IPS DF 19.7 (cell line): ENCODE data around the gene MDN1.

Experiments
- DNase-seq: peaks from one replicate; pipeline ENCODE4 v3.0.0-alpha.2; 2013; ENCODE audit warnings: low read depth, low spot score

Gene MDN1

GRCh38 chr6:89702349-89702748 lies 117.2 kb downstream of the MDN1 start:
- no peak for DNase-seq

DNA sequence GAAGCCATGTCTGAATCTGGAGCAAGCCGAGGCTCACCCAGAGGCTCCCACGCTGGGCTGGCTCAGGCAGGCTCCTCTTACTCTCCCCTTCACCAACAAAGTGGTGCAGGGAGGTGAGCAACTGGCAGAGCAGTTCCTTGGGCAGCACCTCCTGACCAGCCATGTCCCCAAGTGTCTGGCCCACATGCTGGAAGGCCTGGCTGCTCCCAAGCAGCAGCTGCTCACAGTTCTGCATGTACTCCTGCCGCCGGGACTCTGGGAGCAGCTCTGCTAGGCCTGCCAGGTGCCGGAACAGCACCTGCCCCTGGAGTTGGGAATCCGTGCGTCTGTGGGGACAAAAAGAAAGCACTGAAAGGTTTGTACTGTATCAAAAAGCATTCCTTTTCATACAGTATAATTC lies 123.9 kb downstream of the MDN1 start:
- DNase-seq = no peak

DNA sequence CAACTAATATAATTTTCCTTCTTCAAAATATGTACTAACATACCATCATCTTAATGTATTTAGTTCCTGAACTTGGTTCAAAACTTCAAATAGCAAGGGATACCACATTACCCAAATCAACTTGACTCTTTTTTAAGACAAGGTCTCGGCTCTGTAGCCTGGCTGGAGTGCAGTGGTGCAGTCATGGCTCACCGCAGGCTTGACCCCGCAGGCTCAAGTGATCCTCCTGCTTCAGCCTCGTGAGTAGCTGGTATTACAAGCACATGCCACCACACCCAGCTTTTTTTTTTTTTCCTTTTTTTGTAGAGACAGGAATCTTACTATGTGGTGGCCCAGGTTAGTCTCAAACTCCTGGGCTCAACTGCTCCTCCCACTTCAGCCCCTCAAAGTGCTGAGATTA lies 125.2 kb downstream of the MDN1 start:
- no peak for DNase-seq

DNA sequence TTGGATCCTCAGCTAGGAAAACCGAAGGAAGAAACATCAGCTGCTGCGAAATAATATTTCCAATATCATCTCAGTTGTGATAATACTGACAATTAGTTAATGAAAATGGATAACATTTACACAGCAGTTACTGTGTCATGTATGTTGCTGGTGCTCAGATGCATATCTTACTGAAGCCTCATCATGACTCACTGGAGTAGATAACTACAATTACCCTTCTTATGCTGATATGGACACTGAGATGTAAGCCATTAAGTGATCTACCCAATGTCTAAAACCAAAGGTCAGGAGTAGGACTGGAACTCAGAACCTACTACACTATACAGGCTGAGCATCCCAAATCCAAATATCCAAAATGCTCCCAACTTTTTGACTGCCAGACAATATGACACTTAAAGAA lies 126.4 kb downstream of the MDN1 start:
- no peak for DNase-seq

DNA sequence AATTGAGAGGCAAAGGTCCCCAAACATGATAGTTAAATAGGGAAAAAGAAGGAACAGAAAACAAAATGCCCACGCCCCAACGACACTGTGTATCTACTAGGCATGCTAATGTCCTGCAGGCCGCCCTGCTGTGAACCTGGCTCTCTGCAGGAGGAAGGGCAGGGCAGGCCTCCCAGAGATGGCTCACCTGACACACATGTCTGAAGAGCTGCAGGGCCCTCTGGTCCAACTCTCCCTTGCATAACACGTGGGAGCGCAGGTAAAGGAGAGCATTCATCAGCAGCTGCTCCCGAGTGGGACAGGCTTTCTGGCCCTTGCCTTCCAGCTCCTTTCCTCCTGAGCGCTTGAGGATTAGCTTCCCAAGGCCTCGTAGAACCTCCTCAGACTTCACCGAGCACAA lies 127.3 kb downstream of the MDN1 start:
- DNase-seq = no peak

DNA sequence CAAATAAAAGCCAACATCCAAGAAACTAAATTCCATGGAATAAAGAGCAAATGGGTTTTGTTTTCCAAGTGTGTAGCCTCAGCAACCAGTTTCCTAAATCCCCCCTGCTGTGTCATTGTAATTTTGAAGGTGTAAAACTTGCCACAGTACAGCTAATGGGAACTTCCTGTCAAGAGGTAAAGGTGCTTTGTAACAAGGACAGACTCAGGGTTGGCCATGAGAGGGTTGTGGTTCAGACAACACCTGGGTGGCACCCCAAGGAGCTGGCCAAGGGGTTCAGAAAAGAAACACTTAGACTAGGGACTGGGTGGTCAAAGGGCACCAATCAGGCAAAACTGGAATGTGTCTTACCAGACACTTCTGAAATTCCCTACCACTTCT lies 128.7 kb downstream of the MDN1 start:
- peak; percentile 67 for DNase-seq

DNA sequence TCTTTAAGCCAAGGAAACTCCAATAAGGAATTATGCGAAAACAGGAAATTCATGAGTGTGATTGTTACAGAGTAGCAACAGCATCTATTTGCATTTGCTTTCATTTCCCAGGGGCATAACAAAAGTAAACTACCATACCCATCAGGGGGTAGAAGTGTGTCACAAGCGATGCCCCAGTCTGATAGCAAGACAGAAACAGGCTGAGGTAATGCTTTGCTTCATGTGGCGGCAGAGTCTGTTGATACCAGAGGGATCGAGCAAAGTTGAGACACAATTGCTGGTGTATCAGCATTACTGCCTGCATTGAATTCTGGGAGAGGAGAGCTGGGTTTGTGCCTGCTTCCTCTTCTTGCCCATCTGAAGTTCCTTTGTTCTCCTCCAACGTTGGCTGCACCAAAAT lies 129.9 kb downstream of the MDN1 start:
- DNase-seq = peak; percentile 89

GRCh38 chr6:89688328-89688727 lies 131.3 kb downstream of the MDN1 start:
- DNase-seq = no peak

GRCh38 chr6:89685311-89685710 lies 134.3 kb downstream of the MDN1 start:
- DNase-seq = no peak

GRCh38 chr6:89682991-89683390 lies 136.6 kb downstream of the MDN1 start:
- no peak for DNase-seq

- no peak for DNase-seq
These were observed 137.5 kb downstream of the MDN1 start for GRCh38 chr6:89681983-89682564.

DNA sequence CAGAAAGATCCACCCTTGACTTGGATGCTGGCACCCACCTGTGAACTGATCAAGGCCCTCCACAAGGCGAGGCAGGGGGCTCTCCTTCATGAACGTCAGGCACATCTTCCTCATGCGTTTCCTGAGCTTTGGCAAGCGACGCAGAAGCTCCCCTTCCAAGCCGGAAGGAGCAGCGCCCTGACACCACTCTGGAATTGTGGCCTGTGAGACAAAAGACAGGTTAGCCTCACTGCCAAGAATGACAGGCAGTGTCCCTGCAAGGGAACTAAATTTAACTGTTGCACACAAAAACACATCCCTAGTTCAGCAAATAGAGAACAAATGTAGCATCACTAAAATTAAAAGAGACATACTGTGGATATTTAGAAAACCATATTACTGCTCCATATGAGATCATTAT lies 139.0 kb downstream of the MDN1 start:
- no peak for DNase-seq

DNA sequence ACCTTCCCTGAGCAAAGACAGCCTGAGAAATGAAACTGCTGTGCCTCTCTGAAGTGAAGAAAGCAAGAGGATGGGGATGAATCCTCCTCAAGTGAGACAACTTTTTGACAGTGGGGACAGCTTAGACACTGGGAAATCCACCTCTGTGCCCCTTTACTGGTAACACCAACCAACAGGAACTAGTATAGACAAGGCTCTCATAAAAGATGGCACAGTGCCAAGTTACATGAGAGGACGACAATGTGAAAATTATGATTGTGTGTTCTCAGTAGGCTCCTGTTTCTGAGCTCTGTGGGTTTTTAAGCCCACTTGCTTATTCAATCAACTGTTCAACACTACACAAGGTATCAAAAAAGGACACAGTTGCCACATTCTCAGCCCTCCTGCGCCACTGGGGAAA lies 139.4 kb downstream of the MDN1 start:
- DNase-seq = no peak

DNA sequence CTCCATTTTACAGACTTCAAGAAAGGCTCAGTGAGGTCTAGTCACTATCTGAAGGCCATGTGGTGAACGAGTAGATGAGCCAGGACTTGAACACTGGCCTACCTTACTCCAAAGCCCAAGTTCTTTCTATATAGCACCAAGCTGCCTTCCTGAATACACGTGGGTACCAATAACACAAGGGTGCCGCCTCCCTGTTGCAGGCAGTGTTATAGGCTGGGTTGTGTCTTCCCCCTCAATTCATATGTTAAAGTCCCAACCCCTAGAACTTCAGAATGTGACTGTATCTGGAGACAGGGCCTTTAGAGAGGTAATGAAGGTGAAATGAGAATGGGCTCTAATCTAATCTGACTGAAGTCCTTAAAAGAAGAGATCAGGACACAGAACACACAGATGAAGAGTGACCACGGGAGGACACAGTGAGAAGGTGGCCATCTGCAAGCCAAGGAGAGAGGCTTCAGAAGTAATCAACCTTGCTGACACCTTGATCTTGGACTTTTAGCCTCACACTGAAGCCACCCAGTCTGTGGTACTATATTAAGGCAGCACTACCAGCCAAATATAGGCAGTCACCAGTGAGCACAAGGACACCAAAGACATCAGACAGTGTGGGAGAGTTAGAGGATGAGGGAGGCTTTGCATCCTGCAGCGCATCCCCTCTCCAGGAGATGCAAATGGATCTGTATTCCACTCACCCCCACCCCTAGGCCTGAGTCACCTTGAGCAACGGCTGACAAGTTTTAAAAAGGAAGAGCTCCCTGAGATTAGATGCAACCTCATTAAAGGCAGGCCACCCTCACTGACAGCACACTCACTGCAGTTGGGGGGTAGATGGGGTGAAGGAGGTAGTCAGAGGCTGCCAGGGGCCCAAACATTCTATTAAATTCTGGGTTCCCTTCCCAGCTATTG lies 140.1 kb downstream of the MDN1 start:
- DNase-seq = no peak

- DNase-seq = peak; percentile 28
These were observed 141.1 kb downstream of the MDN1 start for GRCh38 chr6:89678531-89678930.

GRCh38 chr6:89675949-89676748 lies 143.4 kb downstream of the MDN1 start:
- no peak for DNase-seq

GRCh38 chr6:89670935-89671565 lies 148.5 kb downstream of the MDN1 start:
- DNase-seq = no peak

- DNase-seq = no peak
These were observed 150.6 kb downstream of the MDN1 start for GRCh38 chr6:89669002-89669401.

DNA sequence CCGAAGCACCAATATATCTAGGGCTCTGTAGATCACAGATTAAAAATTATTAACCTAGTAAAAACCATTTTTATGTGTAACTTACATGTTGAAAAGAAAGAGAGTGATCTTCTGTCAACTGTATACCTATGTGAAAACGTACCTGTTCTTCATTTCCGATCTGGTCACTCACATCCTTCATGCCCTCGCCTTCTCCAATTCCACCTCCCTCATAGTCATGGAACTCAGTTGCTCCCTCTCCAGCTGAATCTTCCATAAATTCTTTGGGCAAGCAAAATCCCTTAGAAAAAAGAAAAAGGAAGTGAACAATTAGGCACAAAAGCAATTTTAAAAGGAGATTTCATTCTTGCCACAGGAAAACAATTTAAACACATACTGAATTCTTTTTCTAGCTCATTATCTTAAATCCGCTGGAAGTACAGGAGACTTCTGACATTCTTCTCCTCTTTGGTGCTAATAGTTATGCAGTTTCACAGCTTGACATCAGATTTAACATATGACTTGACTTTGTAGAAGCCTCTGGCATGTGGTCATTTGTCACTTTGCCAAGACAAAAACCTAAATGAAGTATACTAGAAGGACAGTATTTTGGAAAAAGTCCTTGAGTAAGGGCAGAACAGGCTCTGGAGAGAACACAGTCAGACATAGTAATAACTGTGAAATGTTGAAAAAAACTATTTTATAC lies 151.6 kb downstream of the MDN1 start:
- DNase-seq = peak; percentile 87

GRCh38 chr6:89662659-89663223 lies 156.9 kb downstream of the MDN1 start:
- DNase-seq = no peak

DNA sequence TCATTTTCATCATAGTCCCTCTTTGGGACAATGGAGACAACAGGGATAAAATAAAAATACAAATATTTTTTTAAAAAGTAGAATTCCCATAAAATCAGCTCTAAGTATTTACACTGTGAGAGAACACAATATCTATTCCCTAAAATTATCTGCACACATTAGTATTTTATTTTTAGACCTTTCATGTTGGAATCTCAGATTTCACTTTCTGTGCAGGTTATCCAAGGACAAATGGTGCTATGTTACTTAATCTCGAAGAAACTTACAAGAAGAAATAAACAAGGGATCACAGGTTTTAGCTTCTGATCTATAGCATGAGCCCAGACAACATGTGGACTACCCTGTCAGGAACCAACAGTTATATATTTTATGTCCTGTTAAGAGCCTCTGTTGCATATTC lies 158.0 kb downstream of the MDN1 start:
- no peak for DNase-seq
